Measurements from ENCODE around the gene SMARCD3.

- no peak for TF ChIP-seq CTCF (conservative IDR thresholded peaks at IDR 0.05)
- no peak for TF ChIP-seq EZH2 (IDR thresholded peaks at IDR 0.05; ENCODE audit: low read depth)
Observed at GRCh38 chr7:151215396-151215795, 33.1 kb downstream of the SMARCD3 start.
